HepG2 (cell line): ENCODE results near the gene NUDCD2.

Experiments
- TF ChIP-seq, protein P1 (sequence below), 2 experiments: IDR thresholded peaks; 2 replicates each; pipeline ENCODE4 v1.6.1; 2011 to 2012; ENCODE audit warnings: low read length in 2 of 2, borderline replicate concordance in 1 of 2, low read depth in 1 of 2, mild to moderate bottlenecking in 1 of 2, moderate library complexity in 1 of 2
- TF ChIP-seq, protein P2 (sequence below): sonication (generic); formaldehyde crosslinking; IDR thresholded peaks from 2 replicates; pipeline ENCODE4 v1.4.0; 2020; ENCODE audit warnings: missing genetic modification reagents, mild to moderate bottlenecking, borderline replicate concordance
- TF ChIP-seq, protein P3 (sequence below), 2 experiments: fragments of 450-650 bp in 1 of 2; sonication (generic) in 1 of 2; formaldehyde crosslinking; IDR thresholded peaks; 2 replicates each; pipeline versions ENCODE4 v1.5.0 to v1.8.0; 2020 to 2022; ENCODE audit warnings: mild to moderate bottlenecking in 1 of 2, missing genetic modification reagents in 1 of 2

DNA sequence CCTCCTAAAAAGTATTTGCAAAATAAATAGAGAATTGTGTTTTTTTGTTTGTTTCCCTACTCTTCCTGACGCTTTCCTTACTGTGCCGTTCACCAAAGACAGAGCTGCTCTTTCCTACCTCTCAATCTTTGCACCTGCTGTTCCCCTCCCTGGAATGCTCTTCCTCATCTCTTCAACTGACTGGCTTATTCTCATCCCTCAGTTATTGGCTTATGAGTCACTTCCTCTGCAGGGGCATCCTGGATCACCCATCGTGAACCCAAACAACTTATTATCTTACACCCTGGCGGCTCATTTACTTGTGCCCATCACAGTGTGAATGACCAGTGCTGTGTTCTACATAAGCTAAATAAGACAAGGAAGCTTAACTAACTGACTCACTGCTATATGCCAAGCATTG lies 58.6 kb downstream of the NUDCD2 start:
- TF ChIP-seq, protein P1, sequence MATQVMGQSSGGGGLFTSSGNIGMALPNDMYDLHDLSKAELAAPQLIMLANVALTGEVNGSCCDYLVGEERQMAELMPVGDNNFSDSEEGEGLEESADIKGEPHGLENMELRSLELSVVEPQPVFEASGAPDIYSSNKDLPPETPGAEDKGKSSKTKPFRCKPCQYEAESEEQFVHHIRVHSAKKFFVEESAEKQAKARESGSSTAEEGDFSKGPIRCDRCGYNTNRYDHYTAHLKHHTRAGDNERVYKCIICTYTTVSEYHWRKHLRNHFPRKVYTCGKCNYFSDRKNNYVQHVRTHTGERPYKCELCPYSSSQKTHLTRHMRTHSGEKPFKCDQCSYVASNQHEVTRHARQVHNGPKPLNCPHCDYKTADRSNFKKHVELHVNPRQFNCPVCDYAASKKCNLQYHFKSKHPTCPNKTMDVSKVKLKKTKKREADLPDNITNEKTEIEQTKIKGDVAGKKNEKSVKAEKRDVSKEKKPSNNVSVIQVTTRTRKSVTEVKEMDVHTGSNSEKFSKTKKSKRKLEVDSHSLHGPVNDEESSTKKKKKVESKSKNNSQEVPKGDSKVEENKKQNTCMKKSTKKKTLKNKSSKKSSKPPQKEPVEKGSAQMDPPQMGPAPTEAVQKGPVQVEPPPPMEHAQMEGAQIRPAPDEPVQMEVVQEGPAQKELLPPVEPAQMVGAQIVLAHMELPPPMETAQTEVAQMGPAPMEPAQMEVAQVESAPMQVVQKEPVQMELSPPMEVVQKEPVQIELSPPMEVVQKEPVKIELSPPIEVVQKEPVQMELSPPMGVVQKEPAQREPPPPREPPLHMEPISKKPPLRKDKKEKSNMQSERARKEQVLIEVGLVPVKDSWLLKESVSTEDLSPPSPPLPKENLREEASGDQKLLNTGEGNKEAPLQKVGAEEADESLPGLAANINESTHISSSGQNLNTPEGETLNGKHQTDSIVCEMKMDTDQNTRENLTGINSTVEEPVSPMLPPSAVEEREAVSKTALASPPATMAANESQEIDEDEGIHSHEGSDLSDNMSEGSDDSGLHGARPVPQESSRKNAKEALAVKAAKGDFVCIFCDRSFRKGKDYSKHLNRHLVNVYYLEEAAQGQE (IDR thresholded peaks at IDR 0.05; ENCODE audit: borderline replicate concordance in 1 of 2, low read depth in 1 of 2, low read length in 2 of 2): no peak
- TF ChIP-seq, protein P2, sequence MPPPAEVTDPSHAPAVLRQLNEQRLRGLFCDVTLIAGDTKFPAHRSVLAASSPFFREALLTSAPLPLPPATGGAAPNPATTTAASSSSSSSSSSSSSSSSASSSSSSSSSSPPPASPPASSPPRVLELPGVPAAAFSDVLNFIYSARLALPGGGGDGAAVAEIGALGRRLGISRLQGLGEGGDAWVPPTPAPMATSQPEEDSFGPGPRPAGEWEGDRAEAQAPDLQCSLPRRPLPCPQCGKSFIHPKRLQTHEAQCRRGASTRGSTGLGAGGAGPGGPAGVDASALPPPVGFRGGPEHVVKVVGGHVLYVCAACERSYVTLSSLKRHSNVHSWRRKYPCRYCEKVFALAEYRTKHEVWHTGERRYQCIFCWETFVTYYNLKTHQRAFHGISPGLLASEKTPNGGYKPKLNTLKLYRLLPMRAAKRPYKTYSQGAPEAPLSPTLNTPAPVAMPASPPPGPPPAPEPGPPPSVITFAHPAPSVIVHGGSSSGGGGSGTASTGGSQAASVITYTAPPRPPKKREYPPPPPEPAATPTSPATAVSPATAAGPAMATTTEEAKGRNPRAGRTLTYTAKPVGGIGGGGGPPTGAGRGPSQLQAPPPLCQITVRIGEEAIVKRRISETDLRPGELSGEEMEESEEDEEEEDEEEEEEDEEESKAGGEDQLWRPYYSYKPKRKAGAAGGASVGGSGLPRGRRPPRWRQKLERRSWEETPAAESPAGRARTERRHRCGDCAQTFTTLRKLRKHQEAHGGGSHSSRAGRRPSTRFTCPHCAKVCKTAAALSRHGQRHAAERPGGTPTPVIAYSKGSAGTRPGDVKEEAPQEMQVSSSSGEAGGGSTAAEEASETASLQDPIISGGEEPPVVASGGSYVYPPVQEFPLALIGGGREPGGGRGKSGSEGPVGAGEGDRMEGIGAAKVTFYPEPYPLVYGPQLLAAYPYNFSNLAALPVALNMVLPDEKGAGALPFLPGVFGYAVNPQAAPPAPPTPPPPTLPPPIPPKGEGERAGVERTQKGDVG: no peak
- TF ChIP-seq, protein P3, sequence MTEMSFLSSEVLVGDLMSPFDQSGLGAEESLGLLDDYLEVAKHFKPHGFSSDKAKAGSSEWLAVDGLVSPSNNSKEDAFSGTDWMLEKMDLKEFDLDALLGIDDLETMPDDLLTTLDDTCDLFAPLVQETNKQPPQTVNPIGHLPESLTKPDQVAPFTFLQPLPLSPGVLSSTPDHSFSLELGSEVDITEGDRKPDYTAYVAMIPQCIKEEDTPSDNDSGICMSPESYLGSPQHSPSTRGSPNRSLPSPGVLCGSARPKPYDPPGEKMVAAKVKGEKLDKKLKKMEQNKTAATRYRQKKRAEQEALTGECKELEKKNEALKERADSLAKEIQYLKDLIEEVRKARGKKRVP (CRISPR knock-in tag; IDR thresholded peaks at IDR 0.05): no peak
